ENCODE results near the gene LTBP1. TPM values are rescaled to one million over a fixed set of nuclear protein-coding genes. Genes with fewer than 3 reads are reported as not detected.

The LTBP1 gene
- total and polyA plus RNA-seq, 2 experiments from 2014 or later = 15.7 to 49.8 TPM

DNA sequence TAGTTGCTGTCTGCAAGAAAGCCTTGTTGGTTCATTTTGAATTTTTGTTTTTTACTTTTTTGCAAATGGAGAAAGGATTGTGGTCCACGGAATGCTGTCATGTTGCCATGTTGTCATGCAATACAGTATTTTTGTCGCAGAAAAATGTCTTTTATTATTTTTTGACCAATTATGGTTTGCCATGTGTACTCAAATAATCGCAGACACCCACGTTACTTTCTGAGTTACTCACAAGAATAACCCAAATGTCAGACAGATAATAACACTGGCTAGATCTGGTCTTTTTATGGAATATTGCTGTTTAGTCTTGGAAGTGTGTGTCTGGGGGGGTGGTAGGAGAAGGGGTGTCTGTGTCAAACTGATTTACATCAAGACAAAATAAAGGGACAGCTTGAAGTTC lies 188.9 kb downstream of the LTBP1 start (continued):
- TF ChIP-seq ZNF462 (CRISPR knock-in tag; IDR thresholded peaks at IDR 0.05) (no peak), JUNB (IDR thresholded peaks at IDR 0.05; ENCODE audit: unreplicated experiment) (no peak), STAT1 (IDR thresholded peaks at IDR 0.05; ENCODE audit: unreplicated experiment) (no peak), NANOG (IDR thresholded peaks at IDR 0.05; ENCODE audit: borderline replicate concordance) (no peak)

DNA sequence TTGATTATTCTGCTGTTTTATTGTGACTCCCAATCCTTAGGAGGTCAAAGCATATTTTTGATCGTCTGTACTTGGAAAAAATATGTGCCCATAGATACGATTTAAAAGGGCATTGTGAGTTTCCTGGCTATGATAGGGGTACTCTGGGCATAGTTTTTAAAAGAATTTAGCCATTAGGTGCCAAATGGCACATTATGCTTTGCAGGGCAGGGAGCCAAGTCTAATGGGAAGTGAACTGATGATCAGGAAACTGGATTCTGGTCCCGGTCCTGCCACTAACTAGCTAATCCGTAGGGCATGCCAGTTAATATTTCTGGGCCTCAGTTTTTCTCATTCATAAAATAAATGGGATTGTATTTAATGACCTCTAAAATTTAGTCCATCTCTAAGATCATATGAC lies 189.3 kb downstream of the LTBP1 start:
- ATAC-seq (no peak), DNase-seq (ENCODE audit: low spot score) (no peak)
- H3K4me3 ChIP-seq = no peak overlapping the region
- Mint-ChIP-seq H3K27me3 (ENCODE audit: insufficient read depth, low read depth, poor library complexity) (peaks cover 3% of the 10 kb centered on the region), H3K36me3 (ENCODE audit: low read depth) (no peaks in the 10 kb centered on the region), H3K4me1 (peaks cover 17% of the 10 kb centered on the region), H3K27ac (no peak overlapping the region), H3K9me3 (no peaks in the 10 kb centered on the region), H3K4me3 (no peak overlapping the region)
- no peaks in the 10 kb centered on the region for H3K27me3 ChIP-seq (ENCODE audit: insufficient read depth)
- peaks cover 8% of the 10 kb centered on the region; the same call in 1 of the 2 replicates for H3K4me1 ChIP-seq (ENCODE audit: insufficient read depth)
- no peak overlapping the region for H2AFZ ChIP-seq
- H3K79me2 ChIP-seq (replicated peaks; ENCODE audit: insufficient read depth) = no peaks in the 10 kb centered on the region
- H3F3A ChIP-seq (replicated peaks; ENCODE audit: low read depth) = no peaks in the 10 kb centered on the region
- no peak overlapping the region for H3K4me2 ChIP-seq
- H4K20me1 ChIP-seq (replicated peaks; ENCODE audit: insufficient read depth) = no peaks in the 10 kb centered on the region
- TF ChIP-seq ZNF114 (CRISPR knock-in tag; IDR thresholded peaks at IDR 0.05) (no peak), POLR2AphosphoS5 (IDR thresholded peaks at IDR 0.05; ENCODE audit: low read depth) (no peak)
- H3K9me2 ChIP-seq (ENCODE audit: insufficient read depth) = no peaks in the 10 kb centered on the region
- no peak overlapping the region for H3K27ac ChIP-seq (ENCODE audit: low read depth)
- no peaks in the 10 kb centered on the region for H3K36me3 ChIP-seq (ENCODE audit: insufficient read depth)

All from GM23338 (cell line).